ENCODE results near the gene SPHK1.

Gene SPHK1

GRCh38 chr17:76435751-76436150 is 51.3 kb downstream of the SPHK1 start:
- no peak for DNase-seq

Data from activated CD4-positive, alpha-beta T cell treated with anti-CD3 and anti-CD28 coated beads for 48 hours (primary cell).